Mesothelial cell of epicardium (in vitro differentiated cells): ENCODE measurements around the gene VPS26B. TPM values are rescaled to one million over a fixed set of nuclear protein-coding genes. Genes with fewer than 3 reads are reported as not detected.
A peak's percentile ranks its signal among the peaks of the same experiment; 100 is the strongest.
"Not testable (repeated sequence)": the region's sequence is repeated elsewhere in the genome, so short reads cannot be mapped to it uniquely, and the experiment has no call there.

Source experiments
- DNase-seq, 2 experiments: peaks; one replicate each; pipeline ENCODE4 v3.0.0; 2021; ENCODE audit warnings: low spot score in 2 of 2; ENCODE audit not compliant: unreplicated experiment in 2 of 2
- H3K27ac Mint-ChIP-seq: 2 replicates; pipeline ENCODE4 v1.8.0; 2021; ENCODE audit warnings: mixed read lengths
- H3K27me3 Mint-ChIP-seq: 2 replicates; pipeline ENCODE4 v1.8.0; 2021; ENCODE audit warnings: low read depth, mixed read lengths
- H3K36me3 Mint-ChIP-seq: 2 replicates; pipeline ENCODE4 v1.8.0; 2021; ENCODE audit warnings: mixed read lengths
- H3K4me1 Mint-ChIP-seq: 2 replicates; pipeline ENCODE4 v1.8.0; 2021; ENCODE audit warnings: mixed read lengths
- H3K4me3 Mint-ChIP-seq: 2 replicates; pipeline ENCODE4 v1.8.0; 2021; ENCODE audit warnings: mild to moderate bottlenecking, moderate library complexity, mixed read lengths
- H3K9me3 Mint-ChIP-seq: 2 replicates; pipeline ENCODE4 v1.8.0; 2021; ENCODE audit warnings: mixed read lengths
- CTCF ChIP-seq: fragments of 200-600 bp; sonication (generic); IDR thresholded peaks from one replicate; pipeline ENCODE4 v1.5.0; 2021; ENCODE audit warnings: antibody characterized with exemption; ENCODE audit not compliant: unreplicated experiment
- total RNA-seq: library from RNA; stranded (reverse); gene quantifications from 3 replicates; pipeline ENCODE4 v1.2.1, GENCODE V29; 2021

Gene VPS26B
- total RNA-seq, 1 donor from 2014 or later, result 47.8 TPM

DNA sequence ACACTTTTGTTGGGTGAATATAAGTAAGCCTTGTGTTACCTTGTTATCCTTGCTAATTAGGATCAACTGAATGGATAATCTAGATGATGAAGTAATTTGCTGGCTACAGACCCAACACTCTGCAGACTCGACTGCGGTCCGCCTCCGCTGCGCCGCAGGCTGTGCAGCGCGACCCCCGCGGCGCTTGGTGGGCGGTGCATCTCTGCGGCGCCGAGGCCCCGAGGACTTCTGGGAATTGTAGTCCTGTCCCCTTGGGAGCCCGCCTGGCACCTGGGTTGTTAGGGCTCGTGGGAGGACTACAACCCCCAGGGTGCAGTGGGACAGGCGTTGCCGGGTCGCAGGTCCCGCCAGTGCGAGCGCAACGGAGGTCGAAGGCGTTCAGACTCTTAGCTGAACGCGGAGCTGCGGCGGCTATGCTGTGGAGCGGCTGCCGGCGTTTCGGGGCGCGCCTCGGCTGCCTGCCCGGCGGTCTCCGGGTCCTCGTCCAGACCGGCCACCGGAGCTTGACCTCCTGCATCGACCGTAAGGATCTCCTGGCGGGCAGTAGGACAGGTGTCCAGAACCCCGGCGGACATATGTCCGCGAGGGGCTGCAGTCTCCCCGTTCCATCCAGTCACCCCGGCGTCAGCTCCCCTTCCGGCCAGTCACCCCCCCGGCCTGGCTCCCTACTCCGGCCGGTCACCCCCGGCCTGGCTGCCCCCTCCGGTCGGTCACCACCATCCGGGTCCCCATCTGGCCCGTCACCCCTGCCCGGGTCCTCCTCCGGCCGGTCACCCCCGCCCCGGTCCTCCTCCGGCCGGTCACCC, 28.9 kb downstream of the VPS26B start, which contains the start of the genes ACAD8 and THYN1:
Gene ACAD8 (plus strand): TSS at position 381 of the 806 bp plus-strand sequence. CDS start 33 bp downstream, at position 414.
Gene THYN1 (minus strand): TSS at position 165 of the 806 bp plus-strand sequence. CDS start 470 bp downstream, outside the sequence.
- Mint-ChIP-seq H3K27me3 (no peaks in the 10 kb centered on the region), H3K36me3 (peaks cover 8% of the 10 kb centered on the region), H3K4me1 (peaks cover 19% of the 10 kb centered on the region), H3K9me3 (no peaks in the 10 kb centered on the region), H3K27ac (peak within 1 kb of the TSS; percentile 18), H3K4me3 (peak within 1 kb of the TSS; percentile 92)
- no peak for TF ChIP-seq CTCF
- peak; percentile 91 to 92 for DNase-seq

- H3K4me1 Mint-ChIP-seq, result peaks cover 19% of the 10 kb centered on the region
These were observed 30.1 kb downstream of the VPS26B start for GRCh38 chr11:134254433-134255183.

DNA sequence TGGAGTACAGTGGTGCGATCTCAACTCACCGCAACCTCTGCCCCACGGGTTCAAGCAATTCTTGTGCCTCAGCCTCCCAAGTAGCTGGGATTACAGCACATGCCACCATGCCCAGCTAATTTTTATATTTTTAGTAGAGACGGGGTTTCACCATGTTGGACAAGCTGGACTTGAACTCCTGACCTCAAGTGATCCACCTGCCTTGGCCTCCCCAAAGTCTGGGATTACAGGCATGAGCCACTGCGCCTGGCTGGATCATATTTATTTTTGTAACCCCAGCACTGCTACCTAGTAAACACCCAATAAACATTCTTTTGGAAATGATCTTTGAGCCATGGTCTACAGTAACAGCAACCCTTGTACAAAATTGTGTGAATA, 30.7 kb downstream of the VPS26B start:
- not testable (repeated sequence) for H3K4me3 Mint-ChIP-seq, H3K36me3 Mint-ChIP-seq, H3K27ac Mint-ChIP-seq, H3K9me3 Mint-ChIP-seq, DNase-seq, H3K27me3 Mint-ChIP-seq
- peaks cover 19% of the 10 kb centered on the region for H3K4me1 Mint-ChIP-seq

More at GRCh38 chr11:134254433-134255183, 30.1 kb downstream of the VPS26B start:
- Mint-ChIP-seq H3K36me3 (peaks cover 6% of the 10 kb centered on the region), H3K9me3 (no peaks in the 10 kb centered on the region), H3K27ac (no peak overlapping the region), H3K27me3 (no peaks in the 10 kb centered on the region), H3K4me3 (peak overlapping the region; percentile 92)
- no peak for DNase-seq
- no peak for TF ChIP-seq CTCF

DNA sequence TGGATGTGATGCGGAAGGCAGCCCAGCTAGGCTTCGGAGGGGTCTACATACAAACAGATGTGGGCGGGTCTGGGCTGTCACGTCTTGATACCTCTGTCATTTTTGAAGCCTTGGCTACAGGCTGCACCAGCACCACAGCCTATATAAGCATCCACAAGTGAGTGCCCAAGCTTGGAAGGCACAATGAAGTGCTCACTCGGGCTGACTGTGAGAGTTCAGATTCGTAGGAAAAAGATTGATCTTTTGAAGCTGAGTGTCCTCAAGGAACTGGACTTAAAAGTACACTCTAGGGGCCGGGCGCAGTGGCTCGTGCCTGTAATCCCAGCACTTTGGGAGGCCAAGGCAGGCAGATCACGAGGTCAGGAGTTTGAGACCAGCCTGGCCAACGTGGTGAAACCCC, 32.6 kb downstream of the VPS26B start:
- Mint-ChIP-seq H3K36me3 (peaks cover 4% of the 10 kb centered on the region), H3K9me3 (no peaks in the 10 kb centered on the region), H3K27me3 (no peaks in the 10 kb centered on the region), H3K27ac (no peak overlapping the region), H3K4me1 (peaks cover 13% of the 10 kb centered on the region), H3K4me3 (no peak overlapping the region)
- no peak for TF ChIP-seq CTCF
- DNase-seq, result no peak

- TF ChIP-seq CTCF, result no peak
- Mint-ChIP-seq H3K4me3 (no peak overlapping the region), H3K9me3 (no peaks in the 10 kb centered on the region), H3K27ac (no peak overlapping the region), H3K4me1 (peaks cover 4% of the 10 kb centered on the region), H3K27me3 (no peaks in the 10 kb centered on the region), H3K36me3 (peaks cover 4% of the 10 kb centered on the region)
- no peak for DNase-seq
These were observed 34.1 kb downstream of the VPS26B start for GRCh38 chr11:134258577-134258976.

DNA sequence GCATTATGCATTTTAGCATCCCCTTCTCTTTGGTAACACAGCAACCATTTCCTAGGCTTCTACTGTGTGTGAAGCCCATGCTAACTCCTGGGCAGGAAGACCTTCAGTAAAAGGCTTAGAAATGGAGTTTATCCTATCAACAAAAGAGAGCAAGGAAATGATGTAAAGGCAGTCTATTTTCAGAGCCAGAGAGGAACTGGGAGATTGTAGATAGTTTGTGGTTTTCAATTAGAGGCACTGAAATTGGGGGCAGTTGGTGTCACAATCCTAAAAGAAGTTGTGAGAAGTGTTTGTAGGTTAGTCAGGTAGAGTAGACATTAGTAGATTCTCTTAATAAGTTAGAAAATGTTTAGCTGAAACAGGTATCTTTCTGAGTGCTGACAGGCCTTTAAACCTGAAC, 36.0 kb downstream of the VPS26B start:
- DNase-seq, result no peak
- peaks cover 4% of the 10 kb centered on the region for H3K36me3 Mint-ChIP-seq
- no peaks in the 10 kb centered on the region for H3K9me3 Mint-ChIP-seq
- H3K4me1 Mint-ChIP-seq, result no peaks in the 10 kb centered on the region
- H3K27ac Mint-ChIP-seq, result no peak overlapping the region
- H3K4me3 Mint-ChIP-seq, result no peak overlapping the region
- no peak for TF ChIP-seq CTCF
- no peaks in the 10 kb centered on the region for H3K27me3 Mint-ChIP-seq
